HepG2 (cell line): Measurements from ENCODE around the gene KRABD2.

Source experiments
- ESRRA ChIP-seq: sonication (generic); formaldehyde crosslinking; IDR thresholded peaks from 2 replicates; pipeline ENCODE4 v1.5.1; 2020; ENCODE audit warnings: mild to moderate bottlenecking, low read depth, missing genetic modification reagents
- FOSL2 ChIP-seq: sonication (generic); formaldehyde crosslinking; IDR thresholded peaks from 2 replicates; pipeline ENCODE4 v1.4.0; 2020; ENCODE audit warnings: missing genetic modification reagents
- GATAD1 ChIP-seq: IDR thresholded peaks from 2 replicates; pipeline ENCODE4 v1.6.1; 2016; ENCODE audit warnings: missing genetic modification reagents, missing compliant biosample characterization
- KMT2B ChIP-seq: IDR thresholded peaks from 2 replicates; pipeline ENCODE4 v1.6.1; 2016; ENCODE audit warnings: missing genetic modification reagents, missing compliant biosample characterization
- MEF2D ChIP-seq: sonication (generic); formaldehyde crosslinking; IDR thresholded peaks from 2 replicates; pipeline ENCODE4 v1.5.1; 2020; ENCODE audit warnings: mild to moderate bottlenecking, missing genetic modification reagents
- MYNN ChIP-seq: sonication (generic); formaldehyde crosslinking; IDR thresholded peaks from 2 replicates; pipeline ENCODE4 v1.4.0; 2020; ENCODE audit warnings: mild to moderate bottlenecking, low read depth, missing genetic modification reagents
- PRPF4 ChIP-seq: fragments of 200-400 bp; formaldehyde crosslinking; IDR thresholded peaks from 2 replicates; pipeline ENCODE4 v1.6.1; 2016; ENCODE audit warnings: low read length, low read depth; ENCODE audit not compliant: poor library complexity, severe bottlenecking
- RBM39 ChIP-seq: fragments of 200-400 bp; formaldehyde crosslinking; IDR thresholded peaks from one replicate; pipeline ENCODE4 v1.6.1; 2018; ENCODE audit warnings: antibody characterized with exemption, mild to moderate bottlenecking, low read depth, low read length; ENCODE audit not compliant: poor library complexity, severe bottlenecking
- ZFP1 ChIP-seq: IDR thresholded peaks from 2 replicates; pipeline ENCODE4 v1.6.1; 2016
- ZNF12 ChIP-seq: sonication (generic); formaldehyde crosslinking; IDR thresholded peaks from 2 replicates; pipeline ENCODE4 v1.5.0; 2020; ENCODE audit warnings: missing genetic modification reagents
- ZNF224 ChIP-seq: sonication (generic); formaldehyde crosslinking; IDR thresholded peaks from 2 replicates; pipeline ENCODE4 v1.5.0; 2020; ENCODE audit warnings: mild to moderate bottlenecking, missing genetic modification reagents
- ZNF3 ChIP-seq: IDR thresholded peaks from 2 replicates; pipeline ENCODE4 v1.7.0; 2017; ENCODE audit warnings: inconsistent platforms
- ZNF749 ChIP-seq: sonication (generic); formaldehyde crosslinking; IDR thresholded peaks from 2 replicates; pipeline ENCODE4 v1.8.0; 2022; ENCODE audit warnings: mild to moderate bottlenecking, missing genetic modification reagents, moderate library complexity, borderline replicate concordance
- TF ChIP-seq, protein P1 (sequence below): sonication (generic); formaldehyde crosslinking; IDR thresholded peaks from 2 replicates; pipeline ENCODE4 v1.4.0; 2020; ENCODE audit warnings: mild to moderate bottlenecking, missing genetic modification reagents, borderline replicate concordance
- TF ChIP-seq, protein P2 (sequence below): sonication (generic); formaldehyde crosslinking; IDR thresholded peaks from 2 replicates; pipeline ENCODE4 v1.8.0; 2022; ENCODE audit warnings: mild to moderate bottlenecking, missing genetic modification reagents, moderate library complexity
- TF ChIP-seq, protein P3 (sequence below): sonication (generic); formaldehyde crosslinking; IDR thresholded peaks from 2 replicates; pipeline ENCODE4 v1.4.0; 2020; ENCODE audit warnings: missing genetic modification reagents, borderline replicate concordance
- TF ChIP-seq, protein P4 (sequence below): sonication (generic); formaldehyde crosslinking; IDR thresholded peaks from 2 replicates; pipeline ENCODE4 v1.5.1; 2020; ENCODE audit warnings: missing genetic modification reagents, mild to moderate bottlenecking, borderline replicate concordance
- TF ChIP-seq, protein P5 (sequence below): IDR thresholded peaks from 2 replicates; pipeline ENCODE4 v1.6.1; 2012; ENCODE audit warnings: inconsistent platforms

The KRABD2 gene

DNA sequence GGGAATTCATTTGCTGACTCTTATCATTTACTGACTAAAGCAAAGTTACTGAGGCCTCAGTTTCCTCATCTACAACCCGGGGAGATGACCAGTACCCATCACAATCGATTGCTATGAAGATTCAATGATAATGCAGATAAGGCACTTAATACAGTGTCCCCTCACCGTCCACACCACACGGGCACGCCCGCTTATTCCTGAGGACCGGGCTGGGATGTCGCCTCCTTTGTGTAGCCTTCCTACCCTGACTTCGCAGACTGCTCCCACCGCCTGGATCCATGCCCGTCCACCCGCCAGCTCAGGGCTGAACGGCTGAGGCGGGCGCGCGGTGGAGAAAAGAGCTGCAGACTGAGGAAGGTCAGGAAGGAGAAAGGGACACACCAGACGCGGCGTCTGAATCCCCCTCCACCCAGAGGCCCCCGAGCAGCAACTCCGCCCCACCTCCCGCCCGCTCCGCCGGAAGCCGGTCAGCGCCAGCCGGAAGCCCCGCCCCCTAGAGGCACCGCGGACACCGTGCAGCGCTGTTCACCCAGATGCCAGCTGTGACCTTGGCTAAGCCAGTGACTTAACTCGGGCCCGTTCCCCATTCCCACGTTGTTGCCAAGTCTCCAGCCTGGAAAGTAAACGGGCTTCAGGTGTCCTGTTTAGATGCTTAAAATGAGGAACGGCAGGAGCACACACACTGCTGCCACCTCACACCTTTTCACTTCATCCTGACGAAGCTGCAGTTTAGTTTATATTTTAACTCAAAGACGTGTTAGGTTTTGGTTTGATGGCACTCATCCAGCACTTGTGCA is at the start of gene KRABD2 (continued):
- TF ChIP-seq MEF2D (CRISPR knock-in tag) (peak; percentile 73), ESRRA (peak; percentile 85; the same call in 1 of the 2 replicates), ZNF3 (CRISPR knock-in tag) (no peak), FOSL2 (CRISPR knock-in tag) (peak; percentile 53), ZFP1 (0 out of 2 replicates have a peak, but pooled peaks have one; percentile 44), ZNF749 (peak; percentile 47; the same call in 1 of the 2 replicates), PRPF4 (no peak), KMT2B (CRISPR knock-in tag) (peak; percentile 79), RBM39 (peak; percentile 81), ZNF12 (CRISPR knock-in tag) (peak; percentile 57), GATAD1 (CRISPR knock-in tag) (peak; percentile 85), ZNF224 (CRISPR knock-in tag) (no peak), MYNN (CRISPR knock-in tag) (no peak)
- TF ChIP-seq, protein P1, sequence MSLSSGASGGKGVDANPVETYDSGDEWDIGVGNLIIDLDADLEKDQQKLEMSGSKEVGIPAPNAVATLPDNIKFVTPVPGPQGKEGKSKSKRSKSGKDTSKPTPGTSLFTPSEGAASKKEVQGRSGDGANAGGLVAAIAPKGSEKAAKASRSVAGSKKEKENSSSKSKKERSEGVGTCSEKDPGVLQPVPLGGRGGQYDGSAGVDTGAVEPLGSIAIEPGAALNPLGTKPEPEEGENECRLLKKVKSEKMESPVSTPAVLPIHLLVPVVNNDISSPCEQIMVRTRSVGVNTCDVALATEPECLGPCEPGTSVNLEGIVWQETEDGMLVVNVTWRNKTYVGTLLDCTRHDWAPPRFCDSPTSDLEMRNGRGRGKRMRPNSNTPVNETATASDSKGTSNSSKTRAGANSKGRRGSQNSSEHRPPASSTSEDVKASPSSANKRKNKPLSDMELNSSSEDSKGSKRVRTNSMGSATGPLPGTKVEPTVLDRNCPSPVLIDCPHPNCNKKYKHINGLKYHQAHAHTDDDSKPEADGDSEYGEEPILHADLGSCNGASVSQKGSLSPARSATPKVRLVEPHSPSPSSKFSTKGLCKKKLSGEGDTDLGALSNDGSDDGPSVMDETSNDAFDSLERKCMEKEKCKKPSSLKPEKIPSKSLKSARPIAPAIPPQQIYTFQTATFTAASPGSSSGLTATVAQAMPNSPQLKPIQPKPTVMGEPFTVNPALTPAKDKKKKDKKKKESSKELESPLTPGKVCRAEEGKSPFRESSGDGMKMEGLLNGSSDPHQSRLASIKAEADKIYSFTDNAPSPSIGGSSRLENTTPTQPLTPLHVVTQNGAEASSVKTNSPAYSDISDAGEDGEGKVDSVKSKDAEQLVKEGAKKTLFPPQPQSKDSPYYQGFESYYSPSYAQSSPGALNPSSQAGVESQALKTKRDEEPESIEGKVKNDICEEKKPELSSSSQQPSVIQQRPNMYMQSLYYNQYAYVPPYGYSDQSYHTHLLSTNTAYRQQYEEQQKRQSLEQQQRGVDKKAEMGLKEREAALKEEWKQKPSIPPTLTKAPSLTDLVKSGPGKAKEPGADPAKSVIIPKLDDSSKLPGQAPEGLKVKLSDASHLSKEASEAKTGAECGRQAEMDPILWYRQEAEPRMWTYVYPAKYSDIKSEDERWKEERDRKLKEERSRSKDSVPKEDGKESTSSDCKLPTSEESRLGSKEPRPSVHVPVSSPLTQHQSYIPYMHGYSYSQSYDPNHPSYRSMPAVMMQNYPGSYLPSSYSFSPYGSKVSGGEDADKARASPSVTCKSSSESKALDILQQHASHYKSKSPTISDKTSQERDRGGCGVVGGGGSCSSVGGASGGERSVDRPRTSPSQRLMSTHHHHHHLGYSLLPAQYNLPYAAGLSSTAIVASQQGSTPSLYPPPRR (CRISPR knock-in tag) = peak; percentile 16; the same call in 1 of the 2 replicates
- TF ChIP-seq, protein P2, sequence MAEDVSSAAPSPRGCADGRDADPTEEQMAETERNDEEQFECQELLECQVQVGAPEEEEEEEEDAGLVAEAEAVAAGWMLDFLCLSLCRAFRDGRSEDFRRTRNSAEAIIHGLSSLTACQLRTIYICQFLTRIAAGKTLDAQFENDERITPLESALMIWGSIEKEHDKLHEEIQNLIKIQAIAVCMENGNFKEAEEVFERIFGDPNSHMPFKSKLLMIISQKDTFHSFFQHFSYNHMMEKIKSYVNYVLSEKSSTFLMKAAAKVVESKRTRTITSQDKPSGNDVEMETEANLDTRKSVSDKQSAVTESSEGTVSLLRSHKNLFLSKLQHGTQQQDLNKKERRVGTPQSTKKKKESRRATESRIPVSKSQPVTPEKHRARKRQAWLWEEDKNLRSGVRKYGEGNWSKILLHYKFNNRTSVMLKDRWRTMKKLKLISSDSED = no peak
- TF ChIP-seq, protein P3, sequence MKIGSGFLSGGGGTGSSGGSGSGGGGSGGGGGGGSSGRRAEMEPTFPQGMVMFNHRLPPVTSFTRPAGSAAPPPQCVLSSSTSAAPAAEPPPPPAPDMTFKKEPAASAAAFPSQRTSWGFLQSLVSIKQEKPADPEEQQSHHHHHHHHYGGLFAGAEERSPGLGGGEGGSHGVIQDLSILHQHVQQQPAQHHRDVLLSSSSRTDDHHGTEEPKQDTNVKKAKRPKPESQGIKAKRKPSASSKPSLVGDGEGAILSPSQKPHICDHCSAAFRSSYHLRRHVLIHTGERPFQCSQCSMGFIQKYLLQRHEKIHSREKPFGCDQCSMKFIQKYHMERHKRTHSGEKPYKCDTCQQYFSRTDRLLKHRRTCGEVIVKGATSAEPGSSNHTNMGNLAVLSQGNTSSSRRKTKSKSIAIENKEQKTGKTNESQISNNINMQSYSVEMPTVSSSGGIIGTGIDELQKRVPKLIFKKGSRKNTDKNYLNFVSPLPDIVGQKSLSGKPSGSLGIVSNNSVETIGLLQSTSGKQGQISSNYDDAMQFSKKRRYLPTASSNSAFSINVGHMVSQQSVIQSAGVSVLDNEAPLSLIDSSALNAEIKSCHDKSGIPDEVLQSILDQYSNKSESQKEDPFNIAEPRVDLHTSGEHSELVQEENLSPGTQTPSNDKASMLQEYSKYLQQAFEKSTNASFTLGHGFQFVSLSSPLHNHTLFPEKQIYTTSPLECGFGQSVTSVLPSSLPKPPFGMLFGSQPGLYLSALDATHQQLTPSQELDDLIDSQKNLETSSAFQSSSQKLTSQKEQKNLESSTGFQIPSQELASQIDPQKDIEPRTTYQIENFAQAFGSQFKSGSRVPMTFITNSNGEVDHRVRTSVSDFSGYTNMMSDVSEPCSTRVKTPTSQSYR (CRISPR knock-in tag) = peak; percentile 8; the same call in 1 of the 2 replicates
- TF ChIP-seq, protein P4, sequence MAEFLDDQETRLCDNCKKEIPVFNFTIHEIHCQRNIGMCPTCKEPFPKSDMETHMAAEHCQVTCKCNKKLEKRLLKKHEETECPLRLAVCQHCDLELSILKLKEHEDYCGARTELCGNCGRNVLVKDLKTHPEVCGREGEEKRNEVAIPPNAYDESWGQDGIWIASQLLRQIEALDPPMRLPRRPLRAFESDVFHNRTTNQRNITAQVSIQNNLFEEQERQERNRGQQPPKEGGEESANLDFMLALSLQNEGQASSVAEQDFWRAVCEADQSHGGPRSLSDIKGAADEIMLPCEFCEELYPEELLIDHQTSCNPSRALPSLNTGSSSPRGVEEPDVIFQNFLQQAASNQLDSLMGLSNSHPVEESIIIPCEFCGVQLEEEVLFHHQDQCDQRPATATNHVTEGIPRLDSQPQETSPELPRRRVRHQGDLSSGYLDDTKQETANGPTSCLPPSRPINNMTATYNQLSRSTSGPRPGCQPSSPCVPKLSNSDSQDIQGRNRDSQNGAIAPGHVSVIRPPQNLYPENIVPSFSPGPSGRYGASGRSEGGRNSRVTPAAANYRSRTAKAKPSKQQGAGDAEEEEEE = no peak
- TF ChIP-seq, protein P5, sequence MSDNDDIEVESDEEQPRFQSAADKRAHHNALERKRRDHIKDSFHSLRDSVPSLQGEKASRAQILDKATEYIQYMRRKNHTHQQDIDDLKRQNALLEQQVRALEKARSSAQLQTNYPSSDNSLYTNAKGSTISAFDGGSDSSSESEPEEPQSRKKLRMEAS = peak; percentile 84
